ENCODE measurements around the gene KIF20B. TPM values are rescaled to one million over a fixed set of nuclear protein-coding genes. Genes with fewer than 3 reads are reported as not detected.
"Not testable (repeated sequence)": the region's sequence is repeated elsewhere in the genome, so short reads cannot be mapped to it uniquely, and the experiment has no call there.

The KIF20B gene
- total and polyA plus RNA-seq, 5 donors = 0.81 to 4.5 (median 3.0) TPM

DNA sequence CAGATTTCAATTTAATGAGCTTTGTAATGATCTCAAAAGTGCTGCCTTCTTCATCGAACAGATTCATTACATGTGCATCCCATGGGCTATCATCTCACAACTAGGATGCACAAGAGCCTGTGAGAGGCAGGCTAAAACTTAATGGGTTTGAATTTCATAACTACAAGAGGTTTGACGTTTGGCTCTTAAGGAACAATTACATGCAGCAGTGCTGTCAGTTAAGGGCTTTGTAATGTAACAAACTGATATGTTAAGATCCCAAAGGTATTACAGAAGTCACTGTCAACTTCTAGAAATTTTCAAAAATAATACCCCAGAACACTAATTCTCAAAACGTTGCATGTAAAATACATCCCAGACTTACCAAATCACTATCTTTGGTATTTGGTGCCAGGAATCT, 33.2 kb downstream of the KIF20B start:
- no peaks in the 10 kb centered on the region for H3K4me1 ChIP-seq (ENCODE audit: control insufficient read depth, insufficient read depth, low read length)
- DNase-seq (no peak), ATAC-seq (no peak)
- no peak overlapping the region for H3K27ac ChIP-seq (ENCODE audit: low read length)
- H3K4me3 ChIP-seq (ENCODE audit: low read length) = no peak overlapping the region
- intact Hi-C loops (cut with DNase I) = no loop called here
- no peaks in the 10 kb centered on the region for H3K27me3 ChIP-seq (ENCODE audit: control insufficient read depth, insufficient read depth)
- WGBS = 79% methylated on average over 3 of the region's 3 CpGs
- H3K9me3 ChIP-seq (ENCODE audit: control insufficient read depth, low read length) = no peaks in the 10 kb centered on the region

DNA sequence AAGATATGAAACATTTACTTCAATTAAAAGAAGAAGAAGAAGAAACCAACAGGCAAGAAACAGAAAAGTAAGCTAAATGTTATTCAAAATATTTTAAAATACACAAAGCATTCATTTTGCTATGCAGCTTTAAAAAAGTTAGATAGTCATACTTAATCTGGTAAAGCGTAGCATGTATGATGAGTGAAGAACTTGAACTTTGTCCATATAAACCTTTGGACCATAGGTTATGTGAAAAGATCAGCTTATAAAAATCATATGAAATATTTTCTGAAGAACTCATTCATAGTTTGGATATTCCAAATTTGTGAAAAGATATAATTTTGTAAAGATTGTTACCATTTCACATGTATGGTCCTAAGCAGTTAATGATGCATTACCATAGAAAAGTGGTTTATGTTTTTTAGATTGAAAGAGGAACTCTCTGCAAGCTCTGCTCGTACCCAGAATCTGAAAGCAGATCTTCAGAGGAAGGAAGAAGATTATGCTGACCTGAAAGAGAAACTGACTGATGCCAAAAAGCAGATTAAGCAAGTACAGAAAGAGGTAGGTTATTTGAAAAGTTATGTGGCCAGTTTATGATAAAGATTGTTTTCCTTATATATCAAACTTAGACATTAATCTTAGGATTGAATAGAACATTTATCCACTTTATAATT, 37.3 kb downstream of the KIF20B start:
- intact Hi-C loops (cut with DNase I) = no loop called here
- no peak overlapping the region for H3K27ac ChIP-seq (ENCODE audit: low read length)
- no peaks in the 10 kb centered on the region for H3K9me3 ChIP-seq (ENCODE audit: control insufficient read depth, low read length)
- DNase-seq (no peak), ATAC-seq (no peak)
- WGBS = 53% methylated on average over 2 of the region's 2 CpGs
- no peaks in the 10 kb centered on the region for H3K27me3 ChIP-seq (ENCODE audit: control insufficient read depth, insufficient read depth)
- no peaks in the 10 kb centered on the region for H3K4me1 ChIP-seq (ENCODE audit: control insufficient read depth, insufficient read depth, low read length)
- H3K4me3 ChIP-seq (ENCODE audit: low read length) = no peak overlapping the region

DNA sequence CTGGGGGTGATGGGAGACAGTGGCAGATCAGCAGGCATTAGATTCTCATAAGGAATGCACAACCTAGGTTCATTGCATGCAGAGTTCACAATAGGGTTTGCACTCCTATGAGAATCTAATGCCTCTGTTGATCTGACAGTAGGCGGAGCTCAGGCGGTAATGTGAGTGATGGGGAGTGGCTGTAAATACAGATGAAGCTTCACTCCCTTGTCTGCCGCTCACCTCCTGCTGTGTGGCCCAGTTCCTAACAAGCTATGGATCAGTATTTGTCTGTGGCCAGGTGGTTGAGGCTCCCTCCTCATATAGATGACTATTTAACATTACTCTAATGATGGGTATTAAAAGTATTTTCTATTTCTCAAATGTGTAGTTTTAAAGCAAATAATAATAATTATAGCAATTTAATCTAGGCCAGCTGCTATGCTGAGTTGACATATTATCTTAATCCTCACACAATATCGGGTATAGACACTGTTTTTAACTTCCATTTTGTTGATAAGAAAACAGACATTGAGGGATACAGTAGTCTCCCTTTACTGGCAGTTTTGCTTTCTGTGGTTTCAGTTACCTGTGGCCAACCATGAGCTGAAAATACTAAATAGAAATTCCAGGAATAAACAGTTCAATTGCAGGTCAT, 39.9 kb downstream of the KIF20B start:
- H3K4me3 ChIP-seq (ENCODE audit: low read length) = no peak overlapping the region
- no peaks in the 10 kb centered on the region for H3K4me1 ChIP-seq (ENCODE audit: control insufficient read depth, insufficient read depth, low read length)
- WGBS = 94% methylated on average over 4 of the region's 4 CpGs
- ATAC-seq (no peak), DNase-seq (no peak)
- no peaks in the 10 kb centered on the region for H3K9me3 ChIP-seq (ENCODE audit: control insufficient read depth, low read length)
- intact Hi-C loops (cut with DNase I) = no loop called here
- H3K27me3 ChIP-seq (ENCODE audit: control insufficient read depth, insufficient read depth) = no peaks in the 10 kb centered on the region
- no peak overlapping the region for H3K27ac ChIP-seq (ENCODE audit: low read length)

DNA sequence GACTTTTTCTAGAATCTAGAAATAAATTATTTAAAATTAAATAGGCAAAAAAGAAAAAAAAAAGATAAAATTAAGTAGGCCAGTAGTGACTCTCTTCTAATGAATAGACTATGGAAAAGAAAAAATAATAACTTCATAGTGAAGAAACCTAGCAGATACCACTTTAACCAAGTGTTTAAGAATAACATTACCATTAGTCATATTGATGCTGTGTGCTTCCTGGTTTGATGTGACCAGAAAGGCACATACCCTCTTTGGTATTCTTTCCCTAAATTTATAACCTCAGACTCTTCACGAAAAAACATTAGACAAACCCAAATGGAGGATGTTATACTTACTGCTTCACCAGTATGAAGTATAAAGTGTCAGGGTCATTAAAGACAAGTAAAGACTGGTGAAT, 42.6 kb downstream of the KIF20B start:
- no peak for ATAC-seq
- intact Hi-C loops (cut with DNase I) = no loop called here

DNA sequence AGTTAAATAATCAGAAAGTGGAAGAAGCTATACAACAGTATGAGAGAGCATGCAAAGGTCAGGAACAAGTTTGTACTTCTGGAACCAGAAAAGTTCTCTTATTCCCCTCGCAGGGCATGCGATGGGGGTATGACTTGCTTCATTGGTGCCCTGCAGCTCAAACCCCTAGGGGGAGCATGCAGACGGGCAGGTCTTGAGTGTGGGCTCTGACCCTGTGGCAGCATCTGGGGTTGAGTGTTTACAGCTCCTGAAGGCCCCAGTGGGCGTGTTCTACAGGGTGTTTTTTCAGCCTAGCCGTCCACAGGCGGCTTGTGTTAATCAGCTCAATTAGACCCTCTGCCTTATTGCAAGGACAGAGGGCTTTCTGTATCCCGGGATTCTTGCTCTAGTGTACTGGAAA, 44.5 kb downstream of the KIF20B start:
- Histone ChIP-seq H3K4me1 (ENCODE audit: control insufficient read depth, insufficient read depth, low read length) (no peaks in the 10 kb centered on the region), H3K4me3 (ENCODE audit: low read length) (no peak overlapping the region), H3K27me3 (ENCODE audit: control insufficient read depth, insufficient read depth) (no peaks in the 10 kb centered on the region), H3K9me3 (ENCODE audit: control insufficient read depth, low read length) (no peaks in the 10 kb centered on the region), H3K27ac (ENCODE audit: low read length) (no peak overlapping the region)
- intact Hi-C loops (cut with DNase I) = no loop called here
- DNase-seq = no peak
- ATAC-seq = no peak
- 92% methylated on average over 7 of the region's 7 CpGs for WGBS

More for the DNA sequence above, 42.6 kb downstream of the KIF20B start:
- Histone ChIP-seq H3K27ac (ENCODE audit: low read length) (no peak overlapping the region), H3K9me3 (ENCODE audit: control insufficient read depth, low read length) (no peaks in the 10 kb centered on the region), H3K4me1 (ENCODE audit: control insufficient read depth, insufficient read depth, low read length) (no peaks in the 10 kb centered on the region), H3K27me3 (ENCODE audit: control insufficient read depth, insufficient read depth) (no peaks in the 10 kb centered on the region), H3K4me3 (ENCODE audit: low read length) (no peak overlapping the region)
- WGBS = 97% methylated on average over 1 of the region's 1 CpG
- DNase-seq = no peak

DNA sequence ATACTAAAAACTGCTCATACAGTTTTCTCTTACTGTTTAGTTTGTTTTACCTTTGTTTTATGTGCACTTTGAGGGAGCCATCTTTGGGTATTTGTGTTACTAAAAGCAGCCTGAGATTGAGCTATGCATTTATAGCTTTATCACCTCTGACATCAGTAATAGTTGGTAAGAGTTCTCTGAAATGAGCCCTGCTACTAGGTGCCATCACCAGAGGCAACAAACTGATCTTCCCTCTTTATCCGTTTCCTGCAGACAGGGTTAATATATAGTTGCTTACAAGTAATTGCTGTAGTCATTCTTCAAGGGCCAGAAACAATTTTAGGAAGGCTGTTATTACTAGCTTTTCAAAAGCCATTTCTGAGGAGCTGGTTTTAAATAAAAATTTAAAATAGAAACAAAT, 49.1 kb downstream of the KIF20B start:
- no peaks in the 10 kb centered on the region for H3K9me3 ChIP-seq (ENCODE audit: control insufficient read depth, low read length)
- no peaks in the 10 kb centered on the region for H3K4me1 ChIP-seq (ENCODE audit: control insufficient read depth, insufficient read depth, low read length)
- intact Hi-C loops (cut with DNase I) = no loop called here
- H3K27ac ChIP-seq (ENCODE audit: low read length) = no peak overlapping the region
- 86% methylated on average over 1 of the region's 1 CpG for WGBS
- H3K27me3 ChIP-seq (ENCODE audit: control insufficient read depth, insufficient read depth) = no peaks in the 10 kb centered on the region
- DNase-seq (no peak), ATAC-seq (no peak)
- H3K4me3 ChIP-seq (ENCODE audit: low read length) = no peak overlapping the region

DNA sequence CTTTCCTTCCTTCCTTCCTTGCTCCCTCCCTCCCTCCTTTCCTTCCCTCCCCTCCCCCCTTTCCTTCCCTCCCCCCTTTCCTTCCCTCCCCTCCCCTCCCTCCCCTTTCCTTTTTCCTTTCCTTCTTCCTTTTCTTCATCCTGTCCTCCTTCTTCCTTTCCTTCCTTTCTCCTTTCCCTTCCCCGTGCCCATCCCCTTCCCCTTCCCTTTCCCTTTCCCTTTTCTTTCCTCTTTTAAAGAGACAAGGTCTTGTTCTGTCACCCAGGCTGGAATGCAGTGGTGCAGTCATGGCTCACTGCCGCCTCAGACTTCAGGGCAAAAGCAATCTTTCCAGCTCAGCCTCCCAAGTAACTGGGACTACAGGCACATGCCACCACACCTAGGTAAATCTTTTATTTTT, 54.0 kb downstream of the KIF20B start:
- DNase-seq (no peak), ATAC-seq (no peak)
- intact Hi-C loops (cut with DNase I) = no loop called here
- no peak overlapping the region for H3K27ac ChIP-seq (ENCODE audit: low read length)
- no peaks in the 10 kb centered on the region for H3K27me3 ChIP-seq (ENCODE audit: control insufficient read depth, insufficient read depth)
- H3K4me1 ChIP-seq (ENCODE audit: control insufficient read depth, insufficient read depth, low read length) = no peaks in the 10 kb centered on the region
- WGBS = 79% methylated on average over 2 of the region's 2 CpGs
- no peaks in the 10 kb centered on the region for H3K9me3 ChIP-seq (ENCODE audit: control insufficient read depth, low read length)
- H3K4me3 ChIP-seq (ENCODE audit: low read length) = no peak overlapping the region

DNA sequence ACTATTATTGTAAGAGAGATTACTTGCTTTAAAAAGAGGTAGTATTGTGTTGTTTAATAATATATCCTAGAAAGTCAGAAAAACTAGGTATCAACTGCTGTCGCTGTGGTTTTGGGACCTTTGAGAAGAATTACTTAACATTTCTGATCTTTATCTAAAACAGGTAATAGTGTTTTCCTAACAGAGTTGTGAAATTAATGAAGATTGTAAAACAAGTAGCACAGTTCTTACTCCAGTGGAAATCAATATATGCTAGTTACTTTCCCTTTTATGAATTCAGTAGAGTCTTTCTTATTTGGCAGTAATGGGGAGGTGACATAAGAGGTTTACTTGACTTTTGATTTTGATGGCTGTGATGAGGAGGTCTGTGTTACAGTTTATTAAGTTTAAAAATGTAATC, 58.1 kb downstream of the KIF20B start:
- WGBS = 98% methylated on average over 1 of the region's 1 CpG
- Histone ChIP-seq H3K4me3 (ENCODE audit: low read length) (no peak overlapping the region), H3K4me1 (ENCODE audit: control insufficient read depth, insufficient read depth, low read length) (no peaks in the 10 kb centered on the region), H3K27ac (ENCODE audit: low read length) (no peak overlapping the region), H3K9me3 (ENCODE audit: control insufficient read depth, low read length) (no peaks in the 10 kb centered on the region), H3K27me3 (ENCODE audit: control insufficient read depth, insufficient read depth) (no peaks in the 10 kb centered on the region)
- ATAC-seq (no peak), DNase-seq (no peak)
- intact Hi-C loops (cut with DNase I) = no loop called here

DNA sequence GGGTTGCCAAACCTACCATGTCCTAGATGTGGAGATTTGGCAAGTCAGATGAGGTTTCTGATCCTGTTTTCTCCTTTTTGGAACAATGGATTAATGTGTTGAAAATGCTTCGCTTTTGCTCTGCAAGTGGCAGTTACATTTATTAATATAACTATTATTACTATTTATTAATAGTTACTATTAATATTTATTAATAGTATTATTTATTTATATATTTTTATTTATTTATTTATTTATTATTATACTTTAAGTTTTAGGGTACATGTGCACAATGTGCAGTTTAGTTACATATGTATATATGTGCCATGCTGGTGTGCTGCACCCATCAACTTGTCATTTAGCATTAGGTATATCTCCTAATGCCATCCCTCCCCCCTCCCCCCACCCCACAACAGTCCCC, 62.3 kb downstream of the KIF20B start:
- DNase-seq; intact Hi-C loops (cut with DNase I); H3K27me3 ChIP-seq (ENCODE audit: control insufficient read depth, insufficient read depth); H3K9me3 ChIP-seq (ENCODE audit: control insufficient read depth, low read length); H3K4me1 ChIP-seq (ENCODE audit: control insufficient read depth, insufficient read depth, low read length); H3K27ac ChIP-seq (ENCODE audit: low read length); H3K4me3 ChIP-seq (ENCODE audit: low read length); ATAC-seq: not testable (repeated sequence)
- WGBS = 99% methylated on average over 1 of the region's 1 CpG

DNA sequence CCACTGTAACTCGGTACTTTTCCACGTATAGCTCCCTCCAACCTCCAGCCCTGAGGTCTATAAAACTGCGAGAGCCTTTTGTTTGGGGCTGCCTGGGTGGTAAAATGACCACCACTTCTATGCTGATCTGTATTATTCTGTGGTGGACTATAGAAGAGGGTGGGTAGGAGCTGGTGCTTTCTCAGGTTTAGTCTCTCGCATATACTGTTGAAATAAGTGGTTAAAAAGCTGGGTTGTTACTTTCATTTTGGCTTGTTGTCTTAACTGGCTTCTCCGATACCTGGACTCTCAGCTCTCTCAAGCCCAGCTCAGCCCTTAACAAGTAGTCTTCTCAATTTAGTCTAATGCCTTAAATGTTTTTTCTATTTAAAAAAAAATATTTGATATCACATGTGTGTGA, 70.3 kb downstream of the KIF20B start:
- 98% methylated on average over 5 of the region's 5 CpGs for WGBS
- Histone ChIP-seq H3K9me3 (ENCODE audit: control insufficient read depth, low read length) (no peaks in the 10 kb centered on the region), H3K27me3 (ENCODE audit: control insufficient read depth, insufficient read depth) (no peaks in the 10 kb centered on the region), H3K4me1 (ENCODE audit: control insufficient read depth, insufficient read depth, low read length) (no peaks in the 10 kb centered on the region), H3K27ac (ENCODE audit: low read length) (no peak overlapping the region), H3K4me3 (ENCODE audit: low read length) (no peak overlapping the region)
- intact Hi-C loops (cut with DNase I) = no loop called here
- ATAC-seq (no peak), DNase-seq (no peak)

DNA sequence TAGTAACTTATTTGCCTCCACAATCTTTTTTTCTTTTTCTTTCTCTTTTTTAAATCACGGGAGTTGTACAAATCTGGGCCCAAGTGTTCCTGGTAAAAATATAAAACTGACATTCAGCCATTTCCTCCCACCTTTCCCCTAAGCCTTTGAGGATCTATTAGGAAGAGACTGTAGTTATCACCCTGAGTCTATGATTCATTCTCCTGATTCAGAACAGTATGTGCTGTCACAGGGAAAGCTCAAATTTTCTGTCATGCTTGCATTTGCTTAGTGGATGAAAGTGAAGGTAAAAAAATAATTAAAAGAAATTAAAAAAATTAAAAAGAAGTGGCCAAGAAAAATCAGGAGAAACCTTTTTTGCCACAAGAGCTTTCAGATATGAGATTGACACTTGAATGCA, 71.7 kb downstream of the KIF20B start:
- H3K9me3 ChIP-seq (ENCODE audit: control insufficient read depth, low read length) = no peaks in the 10 kb centered on the region
- H3K27me3 ChIP-seq (ENCODE audit: control insufficient read depth, insufficient read depth) = no peaks in the 10 kb centered on the region
- intact Hi-C loops (cut with DNase I) = no loop called here
- no peaks in the 10 kb centered on the region for H3K4me1 ChIP-seq (ENCODE audit: control insufficient read depth, insufficient read depth, low read length)
- WGBS = 49% methylated on average over 1 of the region's 1 CpG
- DNase-seq (no peak), ATAC-seq (no peak)
- no peak overlapping the region for H3K27ac ChIP-seq (ENCODE audit: low read length)
- H3K4me3 ChIP-seq (ENCODE audit: low read length) = no peak overlapping the region

DNA sequence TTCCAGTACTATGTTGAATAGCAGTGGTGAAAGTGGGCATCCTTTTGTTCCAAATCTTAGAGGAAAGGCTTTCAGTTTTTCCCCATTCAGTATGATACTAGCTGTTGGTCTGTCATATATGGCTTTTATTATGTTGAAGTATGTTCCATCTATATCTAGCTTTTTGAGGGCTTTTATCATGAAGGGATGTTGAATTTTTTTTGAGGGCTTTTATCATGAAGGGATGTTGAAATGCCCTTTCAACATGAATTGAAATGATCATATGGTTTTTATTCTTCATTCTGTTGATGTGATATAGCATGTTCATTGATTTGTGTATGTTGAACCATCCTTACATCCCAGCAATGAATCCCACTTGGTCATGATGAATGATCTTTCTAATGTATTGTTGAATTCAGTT, 75.3 kb downstream of the KIF20B start:
- H3K4me1 ChIP-seq (ENCODE audit: control insufficient read depth, insufficient read depth, low read length) = no peaks in the 10 kb centered on the region
- no peak overlapping the region for H3K4me3 ChIP-seq (ENCODE audit: low read length)
- DNase-seq (no peak), ATAC-seq (no peak)
- H3K27ac ChIP-seq (ENCODE audit: low read length) = no peak overlapping the region
- H3K9me3 ChIP-seq (ENCODE audit: control insufficient read depth, low read length) = no peaks in the 10 kb centered on the region
- H3K27me3 ChIP-seq (ENCODE audit: control insufficient read depth, insufficient read depth) = no peaks in the 10 kb centered on the region
- intact Hi-C loops (cut with DNase I) = no loop called here
